Sigmoid colon (tissue), 7 donors: ENCODE data around the gene UNC5C. TPM values are rescaled to one million over a fixed set of nuclear protein-coding genes. Genes with fewer than 3 reads are reported as not detected.

ENCODE experiments used
- DNase-seq: peaks from one replicate; pipeline ENCODE4 v3.0.0-alpha.2; 2019
- H3K27ac ChIP-seq, 4 donors: fragments of 200-600 bp; sonication (generic); one replicate each; pipeline ENCODE4 v1.5.1; 2016 to 2019; ENCODE audit warnings: mild to moderate bottlenecking in 1 of 4
- H3K27me3 ChIP-seq, 3 donors: fragments of 200-600 bp; sonication (generic); one replicate each; pipeline ENCODE4 v1.5.1; 2019; ENCODE audit warnings: mild to moderate bottlenecking in 1 of 3
- H3K36me3 ChIP-seq, 4 donors: fragments of 200-600 bp; sonication (generic); one replicate each; pipeline ENCODE4 v1.5.1; 2016 to 2019
- H3K4me1 ChIP-seq, 4 donors: fragments of 200-600 bp; sonication (generic); one replicate each; pipeline ENCODE4 v1.5.1; 2017 to 2019
- H3K4me3 ChIP-seq, 4 donors: fragments of 200-600 bp; sonication (generic); one replicate each; pipeline ENCODE4 v1.5.1; 2017 to 2019; ENCODE audit warnings: mild to moderate bottlenecking in 2 of 4, moderate library complexity in 1 of 4
- H3K9me3 ChIP-seq, 4 donors: fragments of 200-600 bp in 3 of 4; sonication (generic) in 3 of 4; one replicate each; pipeline versions ENCODE4 v1.5.1 to v1.6.1; 2013 to 2019
- EP300 ChIP-seq, 4 donors: sonication (generic); formaldehyde crosslinking; IDR thresholded peaks; one replicate each; pipeline ENCODE4 v1.6.1; 2017; ENCODE audit warnings: antibody characterized with exemption in 4 of 4
- POLR2A ChIP-seq, 2 donors: fragments of 450-650 bp; IDR thresholded peaks; one replicate each; pipeline ENCODE4 v1.6.1; 2016; ENCODE audit warnings: antibody characterized with exemption in 2 of 2, mild to moderate bottlenecking in 2 of 2, moderate library complexity in 2 of 2
- POLR2AphosphoS5 ChIP-seq, 4 donors: sonication (generic); formaldehyde crosslinking; IDR thresholded peaks; one replicate each; pipeline ENCODE4 v1.6.1; 2017; ENCODE audit warnings: antibody characterized with exemption in 4 of 4
- WGBS, 2 donors: extraction: QIAGEN DNeasy Blood & Tissue Kit; methylation state at CpG; one replicate each; pipeline ENCODE4 v1.1.7; 2013; 5-methylcytosine and 5-hydroxymethylcytosine counted together
- intact Hi-C: fragments of 100-400 bp; cut with DNase I; formaldehyde crosslinking; loops from one replicate; pipeline ENCODE4 v1.15.1; 2023
- polyA plus RNA-seq, 3 donors: library from polyadenylated mRNA; stranded (reverse); fragments of 200-250 nt; gene quantifications; one replicate each; pipeline ENCODE4 v1.2.3, GENCODE V29; 2013
- total RNA-seq, 4 donors: library from RNA; depleted of rRNA; stranded (reverse); fragments of >200 nt; gene quantifications; one replicate each; pipeline ENCODE4 v1.1.0, GENCODE V29; 2016
- TF ChIP-seq, protein P1 (sequence below), 4 experiments: fragments of 450-650 bp in 3 of 4; fragments of 200-600 bp in 1 of 4; IDR thresholded peaks; one replicate each; pipeline ENCODE4 v1.5.1; 2016 to 2019; ENCODE audit warnings: antibody characterized with exemption in 4 of 4, mild to moderate bottlenecking in 3 of 4, moderate library complexity in 2 of 4
- donor health status: healthy with polysubstance abuse.
- donor health status: Bipolar disorder and iron deficiency.
- donor health status: healthy.

Gene UNC5C
- total and polyA plus RNA-seq, 7 donors, result 0.60 to 3.1 (median 1.4) TPM

DNA sequence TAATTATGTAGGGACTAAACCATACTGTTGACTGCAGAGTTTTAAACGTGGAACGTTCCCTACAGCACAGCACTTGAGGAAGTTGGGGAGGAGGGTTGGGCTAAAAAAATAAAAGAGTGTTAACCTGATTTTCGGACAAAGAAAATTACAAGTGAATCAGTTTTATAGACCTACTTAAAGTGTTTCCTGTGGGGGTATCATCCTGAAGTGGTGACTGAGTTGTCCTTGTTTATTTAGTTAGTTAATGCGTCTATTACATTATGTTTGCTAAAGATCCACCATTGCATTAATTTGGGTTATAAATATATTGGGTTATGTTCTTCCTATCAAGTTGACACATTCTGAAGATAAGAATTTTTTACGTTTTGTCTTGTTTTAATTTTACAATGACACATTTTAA, 14.7 kb downstream of the UNC5C start:
- H3K27me3 ChIP-seq, result no peaks in the 10 kb centered on the region
- TF ChIP-seq, protein P1, sequence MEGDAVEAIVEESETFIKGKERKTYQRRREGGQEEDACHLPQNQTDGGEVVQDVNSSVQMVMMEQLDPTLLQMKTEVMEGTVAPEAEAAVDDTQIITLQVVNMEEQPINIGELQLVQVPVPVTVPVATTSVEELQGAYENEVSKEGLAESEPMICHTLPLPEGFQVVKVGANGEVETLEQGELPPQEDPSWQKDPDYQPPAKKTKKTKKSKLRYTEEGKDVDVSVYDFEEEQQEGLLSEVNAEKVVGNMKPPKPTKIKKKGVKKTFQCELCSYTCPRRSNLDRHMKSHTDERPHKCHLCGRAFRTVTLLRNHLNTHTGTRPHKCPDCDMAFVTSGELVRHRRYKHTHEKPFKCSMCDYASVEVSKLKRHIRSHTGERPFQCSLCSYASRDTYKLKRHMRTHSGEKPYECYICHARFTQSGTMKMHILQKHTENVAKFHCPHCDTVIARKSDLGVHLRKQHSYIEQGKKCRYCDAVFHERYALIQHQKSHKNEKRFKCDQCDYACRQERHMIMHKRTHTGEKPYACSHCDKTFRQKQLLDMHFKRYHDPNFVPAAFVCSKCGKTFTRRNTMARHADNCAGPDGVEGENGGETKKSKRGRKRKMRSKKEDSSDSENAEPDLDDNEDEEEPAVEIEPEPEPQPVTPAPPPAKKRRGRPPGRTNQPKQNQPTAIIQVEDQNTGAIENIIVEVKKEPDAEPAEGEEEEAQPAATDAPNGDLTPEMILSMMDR (IDR thresholded peaks at IDR 0.05), result no peak
- TF ChIP-seq POLR2AphosphoS5 (IDR thresholded peaks at IDR 0.05) (no peak), EP300 (IDR thresholded peaks at IDR 0.05) (no peak), POLR2A (IDR thresholded peaks at IDR 0.05) (no peak)
- no peaks in the 10 kb centered on the region for H3K9me3 ChIP-seq
- no peak overlapping the region for H3K27ac ChIP-seq
- no peaks in the 10 kb centered on the region for H3K4me1 ChIP-seq
- H3K36me3 ChIP-seq, result no peaks in the 10 kb centered on the region
- H3K4me3 ChIP-seq, result no peak overlapping the region
- no peak for DNase-seq
- 30 to 64% methylated on average over 5 of the region's 5 CpGs for WGBS, 2 donors
- intact Hi-C loops, result no loop called here

DNA sequence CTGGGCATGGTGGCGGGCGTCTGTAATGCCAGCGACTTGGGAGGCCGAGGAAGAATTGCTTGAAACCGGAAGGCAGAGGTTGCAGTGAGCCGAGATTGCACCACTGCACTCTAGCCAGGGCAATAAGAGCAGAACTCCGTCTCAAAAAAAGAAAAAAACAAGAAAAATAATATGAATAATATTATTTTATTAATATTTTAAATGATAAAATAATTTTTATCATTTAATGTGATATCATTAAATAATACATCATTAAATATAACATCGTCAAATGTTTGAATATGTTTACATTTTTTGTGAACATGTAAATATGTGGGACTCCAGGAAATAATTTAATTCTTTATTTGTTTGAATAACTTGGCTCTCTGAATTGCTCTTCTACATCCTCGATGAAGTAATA, 15.5 kb downstream of the UNC5C start:
- TF ChIP-seq POLR2AphosphoS5 (IDR thresholded peaks at IDR 0.05) (no peak), POLR2A (IDR thresholded peaks at IDR 0.05) (no peak), EP300 (IDR thresholded peaks at IDR 0.05) (no peak)
- TF ChIP-seq, protein P1 (IDR thresholded peaks at IDR 0.05), result no peak
- H3K36me3 ChIP-seq, result no peaks in the 10 kb centered on the region
- no peak overlapping the region for H3K4me3 ChIP-seq
- intact Hi-C loops, result no loop called here
- H3K27me3 ChIP-seq, result no peaks in the 10 kb centered on the region
- H3K27ac ChIP-seq, result no peak overlapping the region
- 81 to 89% methylated on average over 9 of the region's 9 CpGs for WGBS, 2 donors
- no peak for DNase-seq
- H3K4me1 ChIP-seq, result no peaks in the 10 kb centered on the region
- H3K9me3 ChIP-seq, result no peaks in the 10 kb centered on the region

DNA sequence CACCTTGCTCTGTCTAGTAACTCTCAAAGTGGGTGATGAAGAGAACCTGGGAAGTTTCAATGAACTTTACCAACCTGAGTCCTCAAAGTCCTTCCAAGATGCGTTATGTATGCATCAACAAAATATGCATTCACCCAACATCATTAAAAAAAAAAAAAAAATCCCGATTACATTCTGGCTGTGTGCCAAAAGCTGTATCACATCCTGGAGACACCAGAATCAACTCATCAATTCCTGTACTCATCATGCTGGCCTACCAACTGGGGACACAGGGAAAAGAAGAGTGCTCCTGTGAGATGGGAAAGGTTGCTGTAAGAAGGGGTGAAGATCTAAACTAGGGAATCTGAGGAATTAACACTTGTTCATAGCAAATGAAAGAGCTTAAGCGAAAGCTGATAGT, 16.5 kb downstream of the UNC5C start:
- H3K4me3 ChIP-seq, result no peak overlapping the region
- no peaks in the 10 kb centered on the region for H3K36me3 ChIP-seq
- H3K27me3 ChIP-seq, result no peaks in the 10 kb centered on the region
- DNase-seq, result no peak
- no peaks in the 10 kb centered on the region for H3K4me1 ChIP-seq
- TF ChIP-seq EP300 (IDR thresholded peaks at IDR 0.05) (no peak), POLR2AphosphoS5 (IDR thresholded peaks at IDR 0.05) (no peak), POLR2A (IDR thresholded peaks at IDR 0.05) (no peak)
- TF ChIP-seq, protein P1 (IDR thresholded peaks at IDR 0.05), result no peak
- H3K9me3 ChIP-seq, result no peaks in the 10 kb centered on the region
- no peak overlapping the region for H3K27ac ChIP-seq
- intact Hi-C loops, result no loop called here
- 89 to 91% methylated on average over 3 of the region's 3 CpGs for WGBS, 2 donors

DNA sequence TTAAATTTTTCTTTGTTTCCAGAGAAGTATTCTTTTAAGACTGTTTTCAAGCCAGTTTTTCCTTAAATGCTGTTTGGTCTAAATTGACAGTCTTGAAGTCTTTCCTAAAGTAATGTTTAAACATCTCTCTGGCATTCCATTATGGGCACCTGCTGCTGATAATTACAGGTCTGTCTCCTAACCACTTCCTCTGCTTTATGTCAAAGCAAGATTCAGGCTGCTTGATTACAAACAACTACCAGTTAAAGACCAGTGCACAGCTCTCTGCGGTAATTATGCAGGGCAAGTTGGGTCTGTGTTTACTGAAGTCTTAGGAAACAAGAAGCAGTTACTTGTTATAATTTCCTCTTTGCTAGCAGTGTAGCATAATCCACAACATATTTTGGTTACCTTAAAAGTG, 17.6 kb downstream of the UNC5C start:
- 52 to 58% methylated on average over 1 of the region's 1 CpG for WGBS, 2 donors
- H3K9me3 ChIP-seq, result no peaks in the 10 kb centered on the region
- no peak overlapping the region for H3K4me3 ChIP-seq
- no peak for DNase-seq
- intact Hi-C loops, result no loop called here
- no peak overlapping the region for H3K27ac ChIP-seq
- no peaks in the 10 kb centered on the region for H3K4me1 ChIP-seq
- no peaks in the 10 kb centered on the region for H3K27me3 ChIP-seq
- no peak for TF ChIP-seq POLR2AphosphoS5 (IDR thresholded peaks at IDR 0.05)
- TF ChIP-seq, protein P1 (IDR thresholded peaks at IDR 0.05), result no peak
- no peak for TF ChIP-seq POLR2A (IDR thresholded peaks at IDR 0.05)
- TF ChIP-seq EP300 (IDR thresholded peaks at IDR 0.05), result no peak
- H3K36me3 ChIP-seq, result no peaks in the 10 kb centered on the region

DNA sequence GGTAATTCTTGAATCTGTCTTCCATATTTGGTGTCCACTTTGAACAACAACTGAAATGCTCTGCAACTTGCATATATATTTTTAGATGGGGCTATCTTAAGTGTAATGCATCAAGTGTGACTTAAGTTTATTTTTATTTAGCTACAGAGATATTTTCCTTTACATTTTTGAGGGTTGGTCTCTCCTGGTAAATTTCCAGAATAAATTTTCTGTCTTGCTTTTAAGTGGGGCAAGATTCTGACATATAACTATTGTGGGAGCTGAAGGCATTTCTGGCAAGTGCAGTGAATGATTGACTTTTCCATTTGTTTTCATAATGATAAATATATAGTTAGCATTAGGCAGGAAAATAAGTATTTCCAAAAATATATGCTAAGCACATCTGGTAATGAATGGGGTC, 18.8 kb downstream of the UNC5C start:
- intact Hi-C loops, result no loop called here
- no peaks in the 10 kb centered on the region for H3K9me3 ChIP-seq
- no peaks in the 10 kb centered on the region for H3K36me3 ChIP-seq
- no peaks in the 10 kb centered on the region for H3K27me3 ChIP-seq
- H3K27ac ChIP-seq, result no peak overlapping the region
- no peak for DNase-seq
- H3K4me1 ChIP-seq, result no peaks in the 10 kb centered on the region
- no peak overlapping the region for H3K4me3 ChIP-seq
- TF ChIP-seq POLR2A (IDR thresholded peaks at IDR 0.05) (no peak), POLR2AphosphoS5 (IDR thresholded peaks at IDR 0.05) (no peak), EP300 (IDR thresholded peaks at IDR 0.05) (no peak)
- TF ChIP-seq, protein P1 (IDR thresholded peaks at IDR 0.05), result no peak
